ENCODE measurements around the gene ASIC5. TPM values are rescaled to one million over a fixed set of nuclear protein-coding genes. Genes with fewer than 3 reads are reported as not detected.

ASIC5 gene
- total RNA-seq, 2 donors from 2014 or later = not detected

- intact Hi-C loops (cut with DNase I) = no loop called here
- no peak overlapping the region for H3K4me3 ChIP-seq
- H3K36me3 ChIP-seq = no peaks in the 10 kb centered on the region
- no peak for DNase-seq (ENCODE audit: low spot score)
- WGBS = 93% methylated on average over 4 of the region's 4 CpGs
- H3K4me1 ChIP-seq (replicated peaks) = no peaks in the 10 kb centered on the region
- TF ChIP-seq POLR2A (IDR thresholded peaks at IDR 0.05) = no peak
- no peak for TF ChIP-seq POLR2AphosphoS5 (IDR thresholded peaks at IDR 0.05)
- TF ChIP-seq CTCF (IDR thresholded peaks at IDR 0.05) = no peak
- no peaks in the 10 kb centered on the region for H3K27me3 ChIP-seq (replicated peaks; ENCODE audit: insufficient read depth)
- H3K27ac ChIP-seq = no peak overlapping the region
- H3K9me3 ChIP-seq = no peaks in the 10 kb centered on the region
These were observed 42.4 kb upstream of the ASIC5 start for GRCh38 chr4:155908187-155909139.

- no peaks in the 10 kb centered on the region for H3K9me3 ChIP-seq
- no peaks in the 10 kb centered on the region for H3K4me1 ChIP-seq (replicated peaks)
- no peak for TF ChIP-seq CTCF (IDR thresholded peaks at IDR 0.05)
- no peak for TF ChIP-seq POLR2A (IDR thresholded peaks at IDR 0.05)
- TF ChIP-seq POLR2AphosphoS5 (IDR thresholded peaks at IDR 0.05) = no peak
- no peaks in the 10 kb centered on the region for H3K27me3 ChIP-seq (replicated peaks; ENCODE audit: insufficient read depth)
- intact Hi-C loops (cut with DNase I) = no loop called here
- no peak overlapping the region for H3K27ac ChIP-seq
- H3K36me3 ChIP-seq = no peaks in the 10 kb centered on the region
- 90% methylated on average over 1 of the region's 1 CpG for WGBS
- H3K4me3 ChIP-seq = no peak overlapping the region
- no peak for DNase-seq (ENCODE audit: low spot score)
These were observed 41.5 kb upstream of the ASIC5 start for GRCh38 chr4:155907556-155907955.

- TF ChIP-seq POLR2A (IDR thresholded peaks at IDR 0.05) (no peak), POLR2AphosphoS5 (IDR thresholded peaks at IDR 0.05) (no peak), CTCF (IDR thresholded peaks at IDR 0.05) (no peak)
- WGBS = 36% methylated on average over 6 of the region's 6 CpGs
- H3K9me3 ChIP-seq = no peaks in the 10 kb centered on the region
- H3K4me3 ChIP-seq = no peak overlapping the region
- no peak overlapping the region for H3K27ac ChIP-seq
- H3K36me3 ChIP-seq = no peaks in the 10 kb centered on the region
- H3K4me1 ChIP-seq (replicated peaks) = no peaks in the 10 kb centered on the region
- intact Hi-C loops (cut with DNase I) = no loop called here
- no peaks in the 10 kb centered on the region for H3K27me3 ChIP-seq (replicated peaks; ENCODE audit: insufficient read depth)
- DNase-seq (ENCODE audit: low spot score) = no peak
These were observed 40.6 kb upstream of the ASIC5 start for GRCh38 chr4:155906554-155907247.

GRCh38 chr4:155904331-155904730 lies 38.3 kb upstream of the ASIC5 start:
- no peaks in the 10 kb centered on the region for H3K36me3 ChIP-seq
- 66% methylated on average over 3 of the region's 3 CpGs for WGBS
- intact Hi-C loops (cut with DNase I) = no loop called here

More at GRCh38 chr4:155904331-155904730, 38.3 kb upstream of the ASIC5 start:
- DNase-seq (ENCODE audit: low spot score) = no peak
- Histone ChIP-seq H3K4me3 (no peak overlapping the region), H3K27me3 (replicated peaks; ENCODE audit: insufficient read depth) (no peaks in the 10 kb centered on the region), H3K4me1 (replicated peaks) (no peaks in the 10 kb centered on the region), H3K27ac (no peak overlapping the region), H3K9me3 (no peaks in the 10 kb centered on the region)
- TF ChIP-seq POLR2AphosphoS5 (IDR thresholded peaks at IDR 0.05) (no peak), CTCF (IDR thresholded peaks at IDR 0.05) (no peak), POLR2A (IDR thresholded peaks at IDR 0.05) (no peak)

Measured in prostate gland (tissue), 2 donors.